Subcutaneous adipose tissue (tissue), 4 donors: Measurements from ENCODE around the gene STAT6. TPM values are rescaled to one million over a fixed set of nuclear protein-coding genes. Genes with fewer than 3 reads are reported as not detected.

ENCODE experiments used
- total RNA-seq, 4 donors: library from RNA; depleted of rRNA; stranded (reverse); fragments of >200 nt; gene quantifications; one replicate each; pipeline ENCODE4 v1.1.0, GENCODE V29; 2016
- TF ChIP-seq, protein P1 (sequence below): fragments of 450-650 bp; IDR thresholded peaks from one replicate; pipeline ENCODE4 v1.5.1; 2016; ENCODE audit warnings: low read depth, mild to moderate bottlenecking, control low read depth, antibody characterized with exemption, moderate library complexity

The STAT6 gene
- total RNA-seq, 4 donors from 2014 or later: 87.2 to 154 (median 131) TPM

DNA sequence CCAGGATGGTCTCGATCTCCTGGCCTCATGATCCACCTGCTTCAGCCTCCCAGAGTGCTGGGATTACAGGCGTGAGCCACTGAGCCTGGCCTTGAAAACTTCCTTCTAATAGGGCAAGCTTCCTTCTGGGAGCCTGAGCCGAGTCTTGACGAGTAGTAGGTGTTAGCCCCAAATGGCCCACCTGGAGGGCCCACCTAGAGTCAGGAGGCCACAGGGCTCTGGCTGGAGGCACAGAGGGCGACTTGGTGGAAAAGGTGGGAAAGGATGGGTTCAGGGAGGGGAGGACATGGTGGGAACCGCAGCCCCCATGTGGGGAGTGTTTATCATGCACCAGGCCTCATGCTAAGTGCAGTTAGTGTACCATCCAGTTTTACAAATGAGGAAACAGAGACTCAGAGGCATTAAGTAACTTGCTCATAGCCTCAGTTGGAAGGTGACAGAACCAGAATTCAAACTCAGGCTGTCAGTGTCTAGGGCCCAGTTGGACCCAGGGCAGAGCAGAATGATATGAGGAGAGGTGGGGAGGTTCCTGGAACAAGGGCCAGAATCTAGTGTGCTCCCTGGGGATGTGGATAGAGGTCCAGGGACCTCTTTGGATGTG lies 39.3 kb upstream of the STAT6 start:
- TF ChIP-seq, protein P1, sequence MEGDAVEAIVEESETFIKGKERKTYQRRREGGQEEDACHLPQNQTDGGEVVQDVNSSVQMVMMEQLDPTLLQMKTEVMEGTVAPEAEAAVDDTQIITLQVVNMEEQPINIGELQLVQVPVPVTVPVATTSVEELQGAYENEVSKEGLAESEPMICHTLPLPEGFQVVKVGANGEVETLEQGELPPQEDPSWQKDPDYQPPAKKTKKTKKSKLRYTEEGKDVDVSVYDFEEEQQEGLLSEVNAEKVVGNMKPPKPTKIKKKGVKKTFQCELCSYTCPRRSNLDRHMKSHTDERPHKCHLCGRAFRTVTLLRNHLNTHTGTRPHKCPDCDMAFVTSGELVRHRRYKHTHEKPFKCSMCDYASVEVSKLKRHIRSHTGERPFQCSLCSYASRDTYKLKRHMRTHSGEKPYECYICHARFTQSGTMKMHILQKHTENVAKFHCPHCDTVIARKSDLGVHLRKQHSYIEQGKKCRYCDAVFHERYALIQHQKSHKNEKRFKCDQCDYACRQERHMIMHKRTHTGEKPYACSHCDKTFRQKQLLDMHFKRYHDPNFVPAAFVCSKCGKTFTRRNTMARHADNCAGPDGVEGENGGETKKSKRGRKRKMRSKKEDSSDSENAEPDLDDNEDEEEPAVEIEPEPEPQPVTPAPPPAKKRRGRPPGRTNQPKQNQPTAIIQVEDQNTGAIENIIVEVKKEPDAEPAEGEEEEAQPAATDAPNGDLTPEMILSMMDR: no peak

DNA sequence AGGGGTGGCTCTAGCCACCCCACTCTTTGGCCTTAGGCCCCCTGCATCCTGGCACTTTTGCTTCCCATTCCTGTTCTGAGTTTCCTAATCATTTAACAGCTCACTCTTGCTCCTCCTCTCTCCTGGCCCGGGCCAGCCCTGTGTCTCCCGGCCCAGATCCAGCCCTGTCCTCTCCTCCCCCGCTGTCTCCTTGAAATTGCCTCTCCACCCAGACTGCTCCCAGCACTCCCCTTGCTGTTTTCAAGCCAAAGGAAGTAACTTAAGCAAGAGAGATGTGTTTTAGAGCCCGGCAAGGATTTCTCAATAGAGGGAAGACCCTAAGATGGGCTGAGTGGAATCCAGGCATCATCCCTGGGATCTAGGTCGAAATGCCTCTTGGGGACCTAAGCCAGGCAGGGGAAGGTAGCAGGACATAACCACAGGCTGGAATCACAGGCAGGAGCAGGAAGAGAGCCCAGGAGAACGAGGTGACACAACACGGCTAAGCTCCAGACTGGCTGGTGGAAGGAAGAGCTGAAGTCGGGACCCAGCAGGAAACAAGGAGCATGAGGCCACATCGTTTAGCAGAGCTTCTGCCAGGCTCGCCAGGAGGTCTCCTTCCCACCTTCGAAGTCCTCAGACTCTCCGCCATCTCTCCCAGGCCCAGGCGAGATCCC lies 38.2 kb upstream of the STAT6 start:
- TF ChIP-seq, protein P1: no peak

DNA sequence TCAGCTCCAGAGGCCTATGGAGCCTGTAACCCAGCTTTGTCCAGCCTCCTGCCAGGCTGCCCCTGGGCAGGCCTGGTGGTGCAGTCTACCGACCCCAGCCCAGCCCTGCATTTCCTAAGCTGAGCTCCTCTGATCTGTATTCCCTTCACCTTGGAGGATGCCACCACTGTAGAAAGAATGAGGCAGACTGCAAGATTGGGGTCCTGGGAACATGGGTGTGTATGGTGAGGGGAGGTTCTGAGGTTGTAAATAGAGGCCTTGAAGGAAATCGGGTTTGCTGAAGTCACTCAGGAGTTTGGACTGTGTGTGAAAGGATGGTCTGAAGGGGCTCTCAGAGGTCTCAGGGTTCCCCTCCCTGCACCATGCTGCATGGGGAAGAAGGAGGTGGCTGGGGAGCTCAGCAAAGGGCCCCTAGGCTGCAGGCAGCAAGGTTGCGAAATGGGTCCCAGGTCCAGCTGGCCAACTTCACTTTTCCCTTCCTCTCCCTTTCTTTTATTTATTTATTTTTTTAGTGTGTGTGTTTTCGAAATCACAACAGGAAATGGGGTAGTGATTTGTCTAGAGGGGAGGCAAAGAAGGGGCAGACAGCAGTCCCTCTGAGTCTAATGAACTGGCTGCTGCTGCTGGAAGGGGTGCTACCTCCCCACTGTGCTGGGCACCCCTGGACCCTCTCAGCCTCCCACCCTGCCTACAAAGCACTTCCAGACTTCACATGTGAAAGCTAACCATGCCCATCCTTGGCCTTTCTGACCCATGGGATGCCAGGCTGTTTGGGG lies 37.5 kb upstream of the STAT6 start:
- TF ChIP-seq, protein P1: no peak

DNA sequence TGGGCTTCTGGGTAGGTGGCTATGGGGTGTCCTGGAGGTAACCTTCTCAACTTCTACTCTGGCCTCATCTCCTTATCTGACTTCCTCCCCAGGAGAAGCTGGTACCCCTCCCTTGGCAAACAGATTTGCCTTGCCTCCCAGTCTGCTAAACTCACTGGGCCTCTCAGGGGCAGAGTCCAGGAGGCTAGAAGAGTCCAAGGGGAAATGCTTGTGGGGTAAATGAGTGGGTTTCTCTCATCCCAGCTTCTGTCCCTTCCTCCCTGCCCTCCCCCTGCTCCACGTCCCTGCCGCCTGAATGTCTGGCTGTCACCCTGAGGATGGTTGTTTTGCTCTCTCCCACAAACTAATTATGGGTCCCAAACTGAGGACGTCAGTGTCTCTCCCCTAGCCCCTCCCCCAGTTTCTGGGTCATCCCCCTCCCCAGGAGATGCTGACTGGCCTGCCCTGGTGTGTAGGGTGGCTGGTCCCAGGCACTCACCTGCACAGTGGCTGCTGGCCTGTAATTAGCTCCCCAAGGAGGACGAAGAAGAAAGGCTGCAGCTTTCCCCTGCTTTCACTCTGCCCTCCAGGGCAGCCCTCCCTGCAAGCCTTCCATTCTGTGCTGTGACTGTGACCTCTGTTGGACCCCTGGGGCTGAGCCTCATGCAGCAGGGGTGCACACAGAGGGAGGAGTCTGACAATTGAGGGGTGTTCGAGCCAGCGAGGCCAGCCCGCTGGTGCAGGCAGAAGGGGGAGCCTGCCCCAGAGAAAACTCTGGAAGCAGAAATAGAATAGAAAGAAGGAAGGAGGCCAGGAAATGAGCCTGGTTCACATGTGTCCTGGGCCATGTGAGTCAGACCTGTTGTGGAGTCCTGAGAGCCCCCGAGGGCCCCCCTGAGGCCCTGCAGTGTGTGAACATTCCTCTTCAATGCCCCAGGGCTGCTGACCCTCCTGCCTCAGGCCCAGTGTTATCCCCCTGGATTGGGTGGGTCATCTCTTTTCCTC lies 36.1 kb upstream of the STAT6 start, which contains the start of gene LRP1-AS:
Gene LRP1-AS, minus strand, starts transcription at position 659 of the 984 bp plus-strand sequence.
- TF ChIP-seq, protein P1: no peak

DNA sequence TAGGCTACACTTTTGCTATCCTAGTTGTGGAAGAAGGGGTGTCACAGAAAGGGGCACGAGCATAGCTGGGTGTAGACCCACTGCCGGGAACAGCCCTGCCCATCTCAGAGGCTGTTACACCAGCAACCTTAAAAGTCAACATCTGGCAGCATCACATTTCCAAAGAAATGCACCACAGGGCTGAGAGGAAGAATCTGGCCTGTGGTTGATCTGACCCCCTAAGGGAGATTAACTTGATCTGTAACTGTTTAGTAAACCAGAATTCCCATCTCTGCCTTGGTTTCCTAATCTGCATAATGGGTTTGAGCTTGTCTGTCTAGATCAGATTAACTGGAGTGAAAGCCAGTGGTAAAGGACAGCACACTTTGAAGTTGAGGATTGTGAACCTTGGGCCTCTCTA lies 34.9 kb upstream of the STAT6 start:
- TF ChIP-seq, protein P1: no peak

DNA sequence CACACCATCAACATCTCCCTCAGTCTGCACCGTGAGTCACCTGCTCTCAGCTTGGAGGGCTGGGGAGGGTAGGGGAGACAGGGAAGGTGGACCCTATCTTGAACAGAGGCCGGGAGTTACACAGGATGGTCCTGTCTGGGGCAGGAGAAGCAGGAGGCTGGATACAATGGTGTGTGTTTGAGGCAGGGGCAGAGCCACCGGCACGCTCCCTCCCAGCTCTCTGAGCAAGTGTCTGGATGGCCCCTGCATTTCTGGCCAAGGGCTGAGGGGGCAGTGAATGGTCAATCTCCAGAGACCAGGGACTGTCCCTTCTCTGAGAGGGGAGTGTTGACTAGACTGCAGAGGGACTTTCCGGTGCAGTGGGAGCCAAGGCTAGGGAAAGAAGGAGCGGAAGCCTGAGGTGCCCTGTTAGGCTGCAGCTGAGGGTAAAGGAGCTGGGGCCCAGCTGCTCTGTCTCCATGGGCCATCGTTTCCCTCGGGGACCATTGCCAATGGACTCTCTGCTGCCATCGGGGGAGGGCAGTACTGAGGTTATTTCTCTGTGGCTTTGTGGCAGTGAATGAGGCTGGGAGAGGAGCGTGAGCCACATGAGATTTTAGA lies 34.4 kb upstream of the STAT6 start:
- TF ChIP-seq, protein P1: no peak
